ENCODE results near the gene RAI1. TPM values are rescaled to one million over a fixed set of nuclear protein-coding genes. Genes with fewer than 3 reads are reported as not detected.

Gene RAI1
- total and polyA plus RNA-seq, 2 of the 8 experiments (the other 6 are each of a cell fraction or from before 2014, with no cell fraction given): 0.39 to 1.2 TPM

- Histone ChIP-seq H3K27me3 (replicated peaks in 1 of 4; ENCODE audit: control insufficient read depth in 3 of 4, extremely low read depth in 1 of 4, insufficient read depth in 3 of 4, low read length in 3 of 4) (peaks cover 66 to 87% (median 78%) of the 10 kb centered on the region in 4 experiments), H4K91ac (replicated peaks; ENCODE audit: insufficient read length, low read length) (no peak overlapping the region), H3K4me3 (ENCODE audit: extremely low read depth in 1 of 4, insufficient read depth in 2 of 4, low read depth in 3 of 4, low read length in 4 of 4) (no peak overlapping the region), H3K23me2 (ENCODE audit: low read depth, low read length) (peaks cover 5% of the 10 kb centered on the region; the same call in 1 of the 2 replicates), H3K4me1 (replicated peaks in 1 of 4; ENCODE audit: control insufficient read depth in 3 of 4, insufficient read depth in 4 of 4, low read length in 3 of 4) (peaks cover 4 to 38% (median 27%) of the 10 kb centered on the region in 4 experiments), H3K79me1 (ENCODE audit: low read depth, low read length) (no peaks in the 10 kb centered on the region), H2AK5ac (ENCODE audit: low read depth, low read length) (peak overlapping the region; percentile 57; the same call in 1 of the 2 replicates), H3K4ac (replicated peaks; ENCODE audit: insufficient read length, low read depth, low read length) (no peak overlapping the region), H3K14ac (ENCODE audit: insufficient read length) (no peak overlapping the region), H3K79me2 (ENCODE audit: control insufficient read depth in 1 of 2, insufficient read depth in 2 of 2, low read length in 2 of 2) (no peaks in the 10 kb centered on the region), H3K9ac (replicated peaks in 1 of 4; ENCODE audit: extremely low read depth in 1 of 4, low read depth in 3 of 4, low read length in 3 of 4) (no peak overlapping the region), H2BK5ac (ENCODE audit: low read depth, low read length) (peak overlapping the region; percentile 4; the same call in 1 of the 2 replicates), H3K18ac (ENCODE audit: extremely low read depth, low read length) (peak overlapping the region; percentile 20; the same call in 1 of the 2 replicates), H2BK15ac (ENCODE audit: low read length) (no peak overlapping the region), H3K9me3 (ENCODE audit: insufficient read depth in 2 of 2, low read depth in 1 of 2, low read length in 1 of 2) (no peaks in the 10 kb centered on the region), H3K56ac (replicated peaks; ENCODE audit: insufficient read length, low read depth, low read length) (no peak overlapping the region), H2AFZ (ENCODE audit: low read length) (no peak overlapping the region), H4K20me1 (replicated peaks in 1 of 2; ENCODE audit: control insufficient read depth in 1 of 2, insufficient read depth in 2 of 2, low read length in 2 of 2) (peaks cover 2 to 6% of the 10 kb centered on the region in 2 experiments), H2BK12ac (ENCODE audit: low read depth, low read length) (peak overlapping the region; percentile 70; the same call in 1 of the 2 replicates), H3K27ac (ENCODE audit: low read depth, low read length) (no peak overlapping the region), H3K36me3 (ENCODE audit: control insufficient read depth in 2 of 4, insufficient read depth in 4 of 4, low read length in 3 of 4) (peaks cover 0 to 7% (median 0%) of the 10 kb centered on the region in 4 experiments; a peak in 1 of 8 replicates), H4K8ac (ENCODE audit: extremely low read depth, insufficient read depth, low read length) (no peak overlapping the region), H2BK20ac (ENCODE audit: low read length) (no peak overlapping the region), H3K4me2 (ENCODE audit: insufficient read depth in 1 of 2, low read depth in 2 of 2, low read length in 2 of 2) (peak overlapping the region; percentile 9 to 30; a peak in 3 of 4 replicates), H4K5ac (ENCODE audit: insufficient read length, low read depth, low read length) (no peak overlapping the region), H3K23ac (ENCODE audit: insufficient read length) (no peak overlapping the region), H2BK120ac (replicated peaks; ENCODE audit: low read depth, low read length) (no peak overlapping the region)
- WGBS, 2 experiments (ENCODE audit: extremely low coverage in 1 of 2, insufficient coverage in 1 of 2, insufficient read length in 1 of 2, insufficient replicate concordance in 2 of 2, low coverage in 1 of 2, low lambda C conversion rate in 2 of 2, missing lambda C conversion rate in 1 of 2): 39% methylated on average over 13 of the region's 15 CpGs; no CpG with 5 or more reads in 1 of the 2 experiments
- POLR2A ChIA-PET (ENCODE audit: partially characterized antibody): interaction anchor here (1.0 to 4.1 kb wide), 5 partner anchors 8 to 155 kb away, joined by 3 to 21 read pairs (median 6); no protein-coding TSS in a partner anchor
- FAIRE-seq (no peak), DNase-seq (ENCODE audit: low read depth in 1 of 2, low spot score in 2 of 2) (no peak)
- CTCF ChIA-PET (ENCODE audit: partially characterized antibody): interaction anchor here (1.1 to 2.7 kb wide), 6 partner anchors 9 to 234 kb away, joined by 4 to 12 read pairs (median 4); no protein-coding TSS in a partner anchor
- peak; percentile 62 for TF ChIP-seq SUZ12 (IDR thresholded peaks at IDR 0.05; ENCODE audit: low read length)
- no peak for TF ChIP-seq ASH2L (IDR thresholded peaks at IDR 0.05; ENCODE audit: low read length)
- no peak for TF ChIP-seq HDAC2 (IDR thresholded peaks at IDR 0.05; ENCODE audit: borderline replicate concordance in 1 of 2, low read depth in 2 of 2, low read length in 2 of 2)
- peak; percentile 53; the same call in 1 of the 2 replicates for TF ChIP-seq E2F6 (IDR thresholded peaks at IDR 0.05)
- TF ChIP-seq MAX (IDR thresholded peaks at IDR 0.05): peak; percentile 70
- no peak for TF ChIP-seq JUND (IDR thresholded peaks at IDR 0.05; ENCODE audit: low read length)
- TF ChIP-seq RXRA (IDR thresholded peaks at IDR 0.05; ENCODE audit: insufficient read depth, low read depth, low read length): no peak
Observed at GRCh38 chr17:17684906-17685774, 3.9 kb downstream of the RAI1 start.

Data from H1 (cell line).